ENCODE data around the gene AJAP1. TPM values are rescaled to one million over a fixed set of nuclear protein-coding genes. Genes with fewer than 3 reads are reported as not detected.

Gene AJAP1
- total RNA-seq, 4 donors from 2014 or later = 0.30 to 4.0 (median 1.0) TPM

DNA sequence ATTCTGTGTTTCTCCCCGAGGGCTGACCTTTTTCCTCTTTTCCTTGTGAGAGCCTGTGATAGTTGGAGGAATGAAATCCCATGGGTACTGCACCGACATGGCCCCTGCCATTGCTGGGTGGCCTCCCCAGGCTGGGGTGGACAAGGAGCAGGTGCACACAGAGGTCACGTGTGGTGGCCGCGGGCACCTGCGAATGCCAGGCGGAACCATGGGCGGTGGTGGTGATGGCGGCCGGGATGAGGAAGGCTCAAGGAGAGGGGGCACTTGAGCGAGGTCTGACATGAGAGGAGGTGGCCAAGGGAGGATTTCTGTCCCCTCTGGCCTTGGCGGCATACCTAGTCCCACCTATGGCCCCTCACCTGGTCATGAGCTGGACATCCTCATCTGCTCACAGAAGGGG, 69.6 kb downstream of the AJAP1 start:
- 87 to 89% methylated on average over 1 to 11 of the region's 12 CpGs for WGBS, 2 donors

DNA sequence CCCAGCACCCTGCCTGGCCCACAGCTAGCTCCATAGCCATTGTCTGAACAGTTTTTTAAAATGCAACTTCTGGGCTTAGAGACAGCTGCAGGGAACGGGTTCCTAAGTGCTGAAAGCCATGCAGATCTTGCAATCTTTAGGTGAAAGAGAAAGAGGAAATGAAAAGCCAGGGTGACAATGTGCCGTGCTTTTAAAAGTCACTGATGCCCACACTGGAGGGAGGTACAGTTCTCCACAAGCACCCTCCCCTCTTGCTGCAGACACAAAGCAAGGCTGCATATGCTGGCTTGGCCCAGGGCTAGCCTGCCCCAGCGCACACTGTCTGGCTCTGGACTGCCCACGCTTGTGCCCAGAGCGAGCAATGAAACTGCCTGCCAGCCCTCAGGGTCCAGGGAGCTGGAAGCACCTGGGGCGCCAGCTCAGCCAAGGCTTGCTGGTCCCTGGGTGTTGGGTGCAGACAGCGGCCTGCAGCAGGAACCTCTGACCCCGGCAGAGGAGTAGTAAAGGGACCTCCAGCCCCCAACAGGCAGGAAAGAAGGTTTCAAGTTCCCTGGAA, 70.4 kb downstream of the AJAP1 start:
- Histone ChIP-seq H3K27ac (no peak overlapping the region), H3K4me1 (no peaks in the 10 kb centered on the region), H3K9me3 (no peaks in the 10 kb centered on the region), H3K4me3 (no peak overlapping the region), H3K36me3 (no peaks in the 10 kb centered on the region), H3K27me3 (peaks cover 0 to 4% (median 0%) of the 10 kb centered on the region in 4 donors)
- 50 to 69% methylated on average over 1 to 3 of the region's 8 CpGs for WGBS, 2 donors
- intact Hi-C loops (cut with DNase I) = no loop called here
- TF ChIP-seq POLR2A (IDR thresholded peaks at IDR 0.05) = no peak
- TF ChIP-seq, protein P1, sequence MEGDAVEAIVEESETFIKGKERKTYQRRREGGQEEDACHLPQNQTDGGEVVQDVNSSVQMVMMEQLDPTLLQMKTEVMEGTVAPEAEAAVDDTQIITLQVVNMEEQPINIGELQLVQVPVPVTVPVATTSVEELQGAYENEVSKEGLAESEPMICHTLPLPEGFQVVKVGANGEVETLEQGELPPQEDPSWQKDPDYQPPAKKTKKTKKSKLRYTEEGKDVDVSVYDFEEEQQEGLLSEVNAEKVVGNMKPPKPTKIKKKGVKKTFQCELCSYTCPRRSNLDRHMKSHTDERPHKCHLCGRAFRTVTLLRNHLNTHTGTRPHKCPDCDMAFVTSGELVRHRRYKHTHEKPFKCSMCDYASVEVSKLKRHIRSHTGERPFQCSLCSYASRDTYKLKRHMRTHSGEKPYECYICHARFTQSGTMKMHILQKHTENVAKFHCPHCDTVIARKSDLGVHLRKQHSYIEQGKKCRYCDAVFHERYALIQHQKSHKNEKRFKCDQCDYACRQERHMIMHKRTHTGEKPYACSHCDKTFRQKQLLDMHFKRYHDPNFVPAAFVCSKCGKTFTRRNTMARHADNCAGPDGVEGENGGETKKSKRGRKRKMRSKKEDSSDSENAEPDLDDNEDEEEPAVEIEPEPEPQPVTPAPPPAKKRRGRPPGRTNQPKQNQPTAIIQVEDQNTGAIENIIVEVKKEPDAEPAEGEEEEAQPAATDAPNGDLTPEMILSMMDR (IDR thresholded peaks at IDR 0.05) = no peak
- no peak for DNase-seq

More for the DNA sequence above, 69.6 kb downstream of the AJAP1 start:
- H3K4me3 ChIP-seq = no peak overlapping the region
- no peak for TF ChIP-seq POLR2A (IDR thresholded peaks at IDR 0.05)
- TF ChIP-seq, protein P1 (IDR thresholded peaks at IDR 0.05) = no peak
- no peaks in the 10 kb centered on the region for H3K9me3 ChIP-seq
- DNase-seq = no peak
- H3K27me3 ChIP-seq = peaks cover 0 to 4% (median 0%) of the 10 kb centered on the region in 4 donors
- H3K4me1 ChIP-seq = no peaks in the 10 kb centered on the region
- no peaks in the 10 kb centered on the region for H3K36me3 ChIP-seq
- intact Hi-C loops (cut with DNase I) = no loop called here
- no peak overlapping the region for H3K27ac ChIP-seq

DNA sequence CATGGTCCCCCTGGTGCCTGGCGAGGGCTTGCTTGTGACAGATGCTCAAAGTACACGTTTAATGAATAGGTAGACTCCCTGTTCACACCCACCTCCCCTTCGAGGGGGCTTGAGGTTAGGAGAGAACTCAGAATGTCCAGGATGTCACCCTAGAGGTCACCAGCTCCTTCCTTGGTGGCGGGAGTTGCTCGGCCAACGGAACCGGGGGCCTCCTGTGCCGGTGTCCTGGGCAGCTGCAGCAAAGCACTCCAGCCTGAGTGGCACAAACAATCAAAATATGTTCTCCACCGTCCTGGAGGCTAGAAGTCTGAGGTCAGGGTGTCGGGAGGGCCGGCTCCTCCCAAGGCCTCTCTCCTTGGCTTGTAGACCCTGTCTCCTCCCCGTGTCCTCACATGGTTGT, 71.0 kb downstream of the AJAP1 start:
- Histone ChIP-seq H3K4me1 (no peaks in the 10 kb centered on the region), H3K9me3 (no peaks in the 10 kb centered on the region), H3K27ac (no peak overlapping the region), H3K4me3 (no peak overlapping the region), H3K27me3 (peaks cover 0 to 4% (median 0%) of the 10 kb centered on the region in 4 donors), H3K36me3 (no peaks in the 10 kb centered on the region)
- no peak for DNase-seq
- intact Hi-C loops (cut with DNase I) = no loop called here
- no peak for TF ChIP-seq POLR2A (IDR thresholded peaks at IDR 0.05)
- TF ChIP-seq, protein P1 (IDR thresholded peaks at IDR 0.05) = no peak
- 87 to 89% methylated on average over 5 to 6 of the region's 12 CpGs for WGBS, 2 donors

DNA sequence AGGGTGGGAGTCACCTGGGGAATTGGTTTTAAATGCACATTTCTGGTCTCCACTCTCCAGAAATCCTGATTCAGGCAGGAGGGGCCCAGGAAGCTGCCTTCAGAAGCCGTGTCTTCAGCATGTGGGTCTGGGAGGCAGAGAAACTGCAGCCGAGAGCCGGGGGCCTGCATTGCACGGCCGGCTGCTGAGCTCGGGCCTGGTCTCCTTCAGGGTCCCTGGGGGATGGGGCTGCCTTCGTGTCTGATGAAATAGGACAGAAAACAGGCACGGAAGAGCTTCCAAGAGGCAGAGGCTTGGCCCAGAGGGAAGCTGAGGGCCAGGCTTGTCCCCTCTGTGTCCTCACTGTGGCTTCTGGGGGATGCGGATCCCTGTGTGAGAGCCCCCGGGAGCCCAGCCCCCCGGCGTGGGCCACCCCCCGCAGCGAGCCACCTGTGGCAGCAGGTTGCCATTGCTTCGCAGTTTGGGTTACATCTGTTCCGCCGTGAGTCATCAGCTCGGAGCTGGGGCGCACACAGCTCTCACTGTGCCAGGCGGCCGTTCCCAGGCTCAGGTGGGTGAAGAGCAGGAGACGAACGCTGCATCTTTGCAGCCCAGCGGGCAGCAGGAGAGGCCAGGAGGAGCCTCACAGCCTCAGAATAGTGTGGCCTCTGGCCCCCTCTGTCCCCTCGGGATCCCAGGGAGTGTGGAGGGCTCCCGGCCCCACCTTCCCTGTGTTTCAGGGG, 72.4 kb downstream of the AJAP1 start:
- peaks cover 0 to 4% (median 0%) of the 10 kb centered on the region in 4 donors for H3K27me3 ChIP-seq
- no peak overlapping the region for H3K4me3 ChIP-seq
- no peak overlapping the region for H3K27ac ChIP-seq
- DNase-seq = no peak
- TF ChIP-seq POLR2A (IDR thresholded peaks at IDR 0.05) = no peak
- TF ChIP-seq, protein P1 (IDR thresholded peaks at IDR 0.05) = no peak
- intact Hi-C loops (cut with DNase I) = no loop called here
- no peaks in the 10 kb centered on the region for H3K9me3 ChIP-seq
- H3K4me1 ChIP-seq = no peaks in the 10 kb centered on the region
- H3K36me3 ChIP-seq = no peaks in the 10 kb centered on the region
- 72 to 80% methylated on average over 1 to 16 of the region's 26 CpGs for WGBS, 2 donors

DNA sequence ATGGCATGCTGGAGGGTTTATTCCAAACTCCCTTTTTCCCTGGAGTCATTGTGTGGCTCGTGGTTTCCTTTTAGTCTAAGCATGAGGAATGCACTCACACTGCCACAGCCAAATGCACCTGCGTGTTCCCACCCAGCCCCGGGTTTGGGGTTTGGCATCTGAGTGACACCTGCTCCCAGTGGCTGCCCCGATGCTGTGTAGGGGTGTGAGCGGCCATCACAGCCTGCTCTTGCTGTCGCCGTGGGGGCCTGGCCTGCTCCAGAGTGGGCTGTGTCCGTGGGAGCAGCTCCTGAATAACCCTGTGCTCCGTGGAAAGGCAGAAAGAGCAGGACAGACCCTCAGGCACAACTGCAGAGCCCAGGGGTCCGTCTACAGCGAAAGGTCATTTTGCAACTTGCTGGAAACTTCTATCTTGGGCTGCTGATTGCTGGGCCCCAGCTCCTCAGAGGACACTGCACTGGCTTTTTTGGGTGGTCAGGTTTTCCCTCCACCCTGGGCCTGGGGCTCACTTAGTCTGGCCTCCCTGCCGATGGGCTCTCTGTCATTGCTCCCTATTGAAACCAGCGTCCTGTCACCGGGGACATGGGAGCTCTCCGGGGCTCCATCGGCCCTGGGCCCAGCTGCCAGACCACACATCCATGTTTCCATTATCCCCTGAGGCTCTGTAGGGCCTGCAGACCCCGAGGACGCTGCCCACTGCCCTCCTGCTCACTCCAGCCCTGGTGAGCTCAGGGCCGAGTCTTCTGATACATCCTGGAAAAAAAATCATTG, 74.1 kb downstream of the AJAP1 start:
- intact Hi-C loops (cut with DNase I) = no loop called here
- 79 to 85% methylated on average over 5 to 8 of the region's 19 CpGs for WGBS, 2 donors
- DNase-seq = no peak

More for the DNA sequence above, 74.1 kb downstream of the AJAP1 start:
- H3K9me3 ChIP-seq = no peaks in the 10 kb centered on the region
- peaks cover 0 to 10% (median 0%) of the 10 kb centered on the region in 4 donors for H3K27me3 ChIP-seq
- H3K4me3 ChIP-seq = no peak overlapping the region
- TF ChIP-seq, protein P1 (IDR thresholded peaks at IDR 0.05) = no peak
- TF ChIP-seq POLR2A (IDR thresholded peaks at IDR 0.05) = no peak
- no peaks in the 10 kb centered on the region for H3K36me3 ChIP-seq
- no peak overlapping the region for H3K27ac ChIP-seq
- no peaks in the 10 kb centered on the region for H3K4me1 ChIP-seq

Data from esophagus squamous epithelium (tissue), 5 donors.